HEK293 (cell line): Measurements from ENCODE around the gene ZNF699.
A peak's percentile ranks its signal among the peaks of the same experiment; 100 is the strongest.

Experiments used
- CTCF ChIA-PET: fragments of 350-600 bp; formaldehyde crosslinking; extraction: SDS; loops from one replicate; lab custom pipeline; 2021; ENCODE audit warnings: antibody characterized with exemption; lab: Yijun Ruan, JAX
- POLR2A ChIA-PET: fragments of 300-600 bp; formaldehyde crosslinking; extraction: SDS; loops from one replicate; lab custom pipeline; 2020; ENCODE audit warnings: antibody characterized with exemption, inconsistent platforms; lab: Yijun Ruan, JAX
- H3K27ac ChIP-seq: fragments of 200-500 bp; sonication (Bioruptor generic); 2 replicates; pipeline ENCODE4 v1.5.1; 2014; ENCODE audit warnings: low read depth, low read length, control low read depth, inconsistent platforms; ENCODE audit errors: extremely low read depth
- H3K36me3 ChIP-seq, 2 experiments: fragments of 200-500 bp in 1 of 2; sonication (Bioruptor generic) in 1 of 2; 1 replicate in 1 of 2; 2 replicates in 1 of 2; pipeline ENCODE4 v1.5.1; 2014 to 2017; ENCODE audit warnings: inconsistent platforms in 2 of 2, low read length in 2 of 2; ENCODE audit not compliant: control insufficient read depth in 2 of 2, insufficient read depth in 1 of 2
- H3K4me1 ChIP-seq: fragments of 200-500 bp; sonication (Bioruptor generic); 2 replicates; pipeline ENCODE4 v1.5.1; 2014; ENCODE audit warnings: mild to moderate bottlenecking, low read length, inconsistent platforms; ENCODE audit not compliant: control insufficient read depth, insufficient read depth
- H3K4me3 ChIP-seq: 2 replicates; pipeline ENCODE4 v1.5.1; 2011; ENCODE audit warnings: low read depth, mild to moderate bottlenecking, control low read depth, low read length, moderate library complexity
- H3K9me3 ChIP-seq: fragments of 200-500 bp; sonication (Bioruptor generic); 2 replicates; pipeline ENCODE4 v1.5.1; 2014; ENCODE audit warnings: low read depth, low read length, inconsistent platforms; ENCODE audit not compliant: control insufficient read depth, insufficient read depth
- EGR2 ChIP-seq: fragments of 450-650 bp; formaldehyde crosslinking; IDR thresholded peaks from 2 replicates; pipeline ENCODE4 v1.5.1; 2016; ENCODE audit warnings: low read depth, missing biosample characterization, missing genetic modification characterization
- REPIN1 ChIP-seq: fragments of 450-650 bp; formaldehyde crosslinking; IDR thresholded peaks from 2 replicates; pipeline ENCODE4 v1.5.1; 2017; ENCODE audit warnings: missing biosample characterization, missing genetic modification characterization, low read depth
- SALL2 ChIP-seq: fragments of 450-650 bp; formaldehyde crosslinking; IDR thresholded peaks from 2 replicates; pipeline ENCODE4 v1.5.0; 2017; ENCODE audit warnings: missing biosample characterization, mild to moderate bottlenecking, missing genetic modification characterization, borderline replicate concordance
- SETDB1 ChIP-seq: IDR thresholded peaks from one replicate; pipeline ENCODE4 v1.6.1; 2017; ENCODE audit warnings: mild to moderate bottlenecking, low read length, moderate library complexity, mixed read lengths; ENCODE audit not compliant: insufficient read length
- ZBTB17 ChIP-seq: fragments of 450-650 bp; formaldehyde crosslinking; IDR thresholded peaks from 2 replicates; pipeline ENCODE4 v1.5.1; 2016; ENCODE audit warnings: missing biosample characterization, missing genetic modification characterization
- ZBTB8A ChIP-seq: fragments of 450-650 bp; formaldehyde crosslinking; IDR thresholded peaks from 2 replicates; pipeline ENCODE4 v1.5.1; 2016; ENCODE audit warnings: missing biosample characterization, missing genetic modification characterization
- ZNF133 ChIP-seq: fragments of 450-650 bp; formaldehyde crosslinking; IDR thresholded peaks from 2 replicates; pipeline ENCODE4 v1.5.1; 2016; ENCODE audit warnings: missing biosample characterization, missing genetic modification characterization
- ZNF19 ChIP-seq: fragments of 450-650 bp; formaldehyde crosslinking; IDR thresholded peaks from 2 replicates; pipeline ENCODE4; 2016; ENCODE audit warnings: missing biosample characterization, missing genetic modification characterization, low read depth
- ZNF544 ChIP-seq: fragments of 450-650 bp; formaldehyde crosslinking; IDR thresholded peaks from 2 replicates; pipeline ENCODE4 v1.5.0; 2017; ENCODE audit warnings: missing biosample characterization, missing genetic modification characterization
- ZNF670 ChIP-seq: fragments of 450-650 bp; formaldehyde crosslinking; IDR thresholded peaks from 2 replicates; pipeline ENCODE4 v1.5.1; 2016; ENCODE audit warnings: missing biosample characterization, missing genetic modification characterization, low read depth
- ZNF791 ChIP-seq: fragments of 450-650 bp; formaldehyde crosslinking; IDR thresholded peaks from 2 replicates; pipeline ENCODE4 v1.5.1; 2016; ENCODE audit warnings: missing biosample characterization, missing genetic modification characterization
- ZSCAN23 ChIP-seq: fragments of 450-650 bp; formaldehyde crosslinking; IDR thresholded peaks from 2 replicates; pipeline ENCODE4 v1.5.1; 2016; ENCODE audit warnings: missing biosample characterization, missing genetic modification characterization
- TF ChIP-seq, protein P1 (sequence below): fragments of 450-650 bp; formaldehyde crosslinking; IDR thresholded peaks from 2 replicates; pipeline ENCODE4 v1.5.1; 2017; ENCODE audit warnings: missing biosample characterization, missing genetic modification characterization
- TF ChIP-seq, protein P2 (sequence below): fragments of 450-650 bp; formaldehyde crosslinking; IDR thresholded peaks from 2 replicates; pipeline ENCODE4 v1.5.1; 2016; ENCODE audit warnings: missing biosample characterization, missing genetic modification characterization, borderline replicate concordance
- TF ChIP-seq, protein P3 (sequence below): fragments of 450-650 bp; formaldehyde crosslinking; IDR thresholded peaks from 2 replicates; pipeline ENCODE4 v1.5.1; 2016; ENCODE audit warnings: missing biosample characterization, missing genetic modification characterization

The ZNF699 gene

DNA sequence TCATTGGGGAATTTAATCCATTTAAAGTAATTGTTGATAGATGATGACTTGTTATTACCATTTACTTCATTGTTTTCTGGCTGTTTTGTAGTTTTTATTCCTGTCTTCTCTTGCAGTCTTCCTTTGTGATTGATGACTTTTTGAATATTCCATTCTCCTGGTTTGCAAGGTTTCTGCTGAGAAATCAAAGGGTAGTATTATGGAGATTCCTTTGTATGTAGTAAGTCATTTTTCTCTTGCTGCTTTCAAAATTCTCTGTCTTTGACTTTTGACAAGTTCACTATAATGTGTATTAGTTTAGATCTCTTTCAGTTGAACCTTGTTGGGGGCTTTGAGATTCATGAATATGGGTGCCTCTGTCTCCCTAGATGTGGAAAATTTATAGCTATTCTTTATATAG, 20.4 kb upstream of the ZNF699 start:
- H3K4me1 ChIP-seq: no peaks in the 10 kb centered on the region
- ChIA-PET POLR2A (no interaction called here), CTCF (interaction anchor here (0.5 kb wide), 1 partner anchor 676 kb away, joined by 3 read pairs; no protein-coding TSS in a partner anchor)
- peaks cover 2% of the 10 kb centered on the region; the same call in 1 of the 2 replicates for H3K9me3 ChIP-seq
- TF ChIP-seq ZNF133 (tag by site-specific recombination) (no peak), SETDB1 (peak; percentile 86), ZNF670 (tag by site-specific recombination) (no peak), ZNF791 (tag by site-specific recombination) (peak; percentile 98)
- peaks cover 37 to 69% of the 10 kb centered on the region in 2 experiments for H3K36me3 ChIP-seq
- H3K4me3 ChIP-seq: no peak overlapping the region
- no peak overlapping the region for H3K27ac ChIP-seq

- peaks cover 17 to 31% of the 10 kb centered on the region in 2 experiments for H3K36me3 ChIP-seq
- POLR2A ChIA-PET: interaction anchor here (1.0 to 1.1 kb wide), 2 partner anchors 111 to 444 kb away, joined by 4 read pairs; partner anchors contain the start of gene ZNF266
- H3K27ac ChIP-seq: peak overlapping the region; percentile 41; the same call in 1 of the 2 replicates
- H3K9me3 ChIP-seq: peaks cover 3% of the 10 kb centered on the region; the same call in 1 of the 2 replicates
- H3K4me1 ChIP-seq: no peaks in the 10 kb centered on the region
- peak overlapping the region; percentile 81 for H3K4me3 ChIP-seq
- no peak for TF ChIP-seq ZNF19 (tag by site-specific recombination)
- CTCF ChIA-PET: no interaction called here
These were observed 14.9 kb upstream of the ZNF699 start for GRCh38 chr19:9324584-9324962.

DNA sequence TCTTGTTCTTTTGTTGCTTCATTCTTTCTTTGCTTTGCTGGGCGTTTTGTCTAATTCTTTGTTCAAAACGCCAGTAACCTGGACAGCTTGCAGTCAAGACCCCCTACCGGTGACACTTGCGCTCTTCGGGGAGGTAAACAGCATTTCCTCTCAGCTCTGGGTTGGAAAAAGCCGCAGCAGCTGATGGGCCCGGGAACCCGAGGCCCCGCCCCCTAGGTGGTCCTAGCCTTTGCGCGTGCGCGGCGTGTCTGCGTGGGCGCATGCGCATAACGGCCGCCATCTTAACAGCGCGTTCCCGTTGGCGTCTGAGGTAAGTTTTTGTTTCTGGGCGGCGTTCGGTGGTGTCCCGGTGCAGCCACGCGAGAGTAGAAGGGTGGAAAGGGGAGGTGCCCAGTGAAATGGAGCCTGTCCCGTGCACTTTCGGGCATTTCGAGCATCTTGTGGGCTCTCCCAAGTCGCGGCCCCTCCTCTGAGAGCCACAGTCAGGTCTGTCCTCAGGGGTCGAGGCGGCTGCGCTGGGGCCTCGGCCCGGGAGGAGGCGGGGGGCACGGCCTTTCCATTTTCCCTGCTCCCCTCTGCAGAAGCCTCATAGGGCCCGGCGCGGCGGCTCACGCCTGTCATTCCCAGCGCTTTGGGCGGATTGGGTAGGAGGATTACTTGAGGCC, 14.4 kb upstream of the ZNF699 start, which contains the start of gene ZNF559:
Gene ZNF559 (plus strand): TSS at position 261 of the 665 bp plus-strand sequence. CDS start 14,371 bp downstream, outside the sequence.
- H3K9me3 ChIP-seq: peaks cover 3% of the 10 kb centered on the region; the same call in 1 of the 2 replicates
- peak within 1 kb of the TSS; percentile 81 for H3K4me3 ChIP-seq
- ChIA-PET POLR2A (interaction anchor here (0.8 to 1.1 kb wide), 3 partner anchors 15 to 445 kb away, joined by 3 to 4 read pairs (median 4); partner anchors contain the start of gene ZNF266), CTCF (interaction anchor here (0.9 to 1.3 kb wide), 4 partner anchors 12 to 263 kb away, joined by 3 to 5 read pairs (median 4); partner anchors contain the start of gene ZNF699)
- H3K36me3 ChIP-seq: peaks cover 17 to 29% of the 10 kb centered on the region in 2 experiments
- H3K27ac ChIP-seq: peak within 1 kb of the TSS; percentile 41; the same call in 1 of the 2 replicates
- H3K4me1 ChIP-seq: no peaks in the 10 kb centered on the region
- TF ChIP-seq, protein P1, sequence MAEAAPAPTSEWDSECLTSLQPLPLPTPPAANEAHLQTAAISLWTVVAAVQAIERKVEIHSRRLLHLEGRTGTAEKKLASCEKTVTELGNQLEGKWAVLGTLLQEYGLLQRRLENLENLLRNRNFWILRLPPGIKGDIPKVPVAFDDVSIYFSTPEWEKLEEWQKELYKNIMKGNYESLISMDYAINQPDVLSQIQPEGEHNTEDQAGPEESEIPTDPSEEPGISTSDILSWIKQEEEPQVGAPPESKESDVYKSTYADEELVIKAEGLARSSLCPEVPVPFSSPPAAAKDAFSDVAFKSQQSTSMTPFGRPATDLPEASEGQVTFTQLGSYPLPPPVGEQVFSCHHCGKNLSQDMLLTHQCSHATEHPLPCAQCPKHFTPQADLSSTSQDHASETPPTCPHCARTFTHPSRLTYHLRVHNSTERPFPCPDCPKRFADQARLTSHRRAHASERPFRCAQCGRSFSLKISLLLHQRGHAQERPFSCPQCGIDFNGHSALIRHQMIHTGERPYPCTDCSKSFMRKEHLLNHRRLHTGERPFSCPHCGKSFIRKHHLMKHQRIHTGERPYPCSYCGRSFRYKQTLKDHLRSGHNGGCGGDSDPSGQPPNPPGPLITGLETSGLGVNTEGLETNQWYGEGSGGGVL (tag by site-specific recombination): no peak
- TF ChIP-seq, protein P2, sequence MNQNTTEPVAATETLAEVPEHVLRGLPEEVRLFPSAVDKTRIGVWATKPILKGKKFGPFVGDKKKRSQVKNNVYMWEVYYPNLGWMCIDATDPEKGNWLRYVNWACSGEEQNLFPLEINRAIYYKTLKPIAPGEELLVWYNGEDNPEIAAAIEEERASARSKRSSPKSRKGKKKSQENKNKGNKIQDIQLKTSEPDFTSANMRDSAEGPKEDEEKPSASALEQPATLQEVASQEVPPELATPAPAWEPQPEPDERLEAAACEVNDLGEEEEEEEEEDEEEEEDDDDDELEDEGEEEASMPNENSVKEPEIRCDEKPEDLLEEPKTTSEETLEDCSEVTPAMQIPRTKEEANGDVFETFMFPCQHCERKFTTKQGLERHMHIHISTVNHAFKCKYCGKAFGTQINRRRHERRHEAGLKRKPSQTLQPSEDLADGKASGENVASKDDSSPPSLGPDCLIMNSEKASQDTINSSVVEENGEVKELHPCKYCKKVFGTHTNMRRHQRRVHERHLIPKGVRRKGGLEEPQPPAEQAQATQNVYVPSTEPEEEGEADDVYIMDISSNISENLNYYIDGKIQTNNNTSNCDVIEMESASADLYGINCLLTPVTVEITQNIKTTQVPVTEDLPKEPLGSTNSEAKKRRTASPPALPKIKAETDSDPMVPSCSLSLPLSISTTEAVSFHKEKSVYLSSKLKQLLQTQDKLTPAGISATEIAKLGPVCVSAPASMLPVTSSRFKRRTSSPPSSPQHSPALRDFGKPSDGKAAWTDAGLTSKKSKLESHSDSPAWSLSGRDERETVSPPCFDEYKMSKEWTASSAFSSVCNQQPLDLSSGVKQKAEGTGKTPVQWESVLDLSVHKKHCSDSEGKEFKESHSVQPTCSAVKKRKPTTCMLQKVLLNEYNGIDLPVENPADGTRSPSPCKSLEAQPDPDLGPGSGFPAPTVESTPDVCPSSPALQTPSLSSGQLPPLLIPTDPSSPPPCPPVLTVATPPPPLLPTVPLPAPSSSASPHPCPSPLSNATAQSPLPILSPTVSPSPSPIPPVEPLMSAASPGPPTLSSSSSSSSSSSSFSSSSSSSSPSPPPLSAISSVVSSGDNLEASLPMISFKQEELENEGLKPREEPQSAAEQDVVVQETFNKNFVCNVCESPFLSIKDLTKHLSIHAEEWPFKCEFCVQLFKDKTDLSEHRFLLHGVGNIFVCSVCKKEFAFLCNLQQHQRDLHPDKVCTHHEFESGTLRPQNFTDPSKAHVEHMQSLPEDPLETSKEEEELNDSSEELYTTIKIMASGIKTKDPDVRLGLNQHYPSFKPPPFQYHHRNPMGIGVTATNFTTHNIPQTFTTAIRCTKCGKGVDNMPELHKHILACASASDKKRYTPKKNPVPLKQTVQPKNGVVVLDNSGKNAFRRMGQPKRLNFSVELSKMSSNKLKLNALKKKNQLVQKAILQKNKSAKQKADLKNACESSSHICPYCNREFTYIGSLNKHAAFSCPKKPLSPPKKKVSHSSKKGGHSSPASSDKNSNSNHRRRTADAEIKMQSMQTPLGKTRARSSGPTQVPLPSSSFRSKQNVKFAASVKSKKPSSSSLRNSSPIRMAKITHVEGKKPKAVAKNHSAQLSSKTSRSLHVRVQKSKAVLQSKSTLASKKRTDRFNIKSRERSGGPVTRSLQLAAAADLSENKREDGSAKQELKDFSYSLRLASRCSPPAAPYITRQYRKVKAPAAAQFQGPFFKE: no peak
- TF ChIP-seq ZBTB17: peak; percentile 63
- TF ChIP-seq, protein P3, sequence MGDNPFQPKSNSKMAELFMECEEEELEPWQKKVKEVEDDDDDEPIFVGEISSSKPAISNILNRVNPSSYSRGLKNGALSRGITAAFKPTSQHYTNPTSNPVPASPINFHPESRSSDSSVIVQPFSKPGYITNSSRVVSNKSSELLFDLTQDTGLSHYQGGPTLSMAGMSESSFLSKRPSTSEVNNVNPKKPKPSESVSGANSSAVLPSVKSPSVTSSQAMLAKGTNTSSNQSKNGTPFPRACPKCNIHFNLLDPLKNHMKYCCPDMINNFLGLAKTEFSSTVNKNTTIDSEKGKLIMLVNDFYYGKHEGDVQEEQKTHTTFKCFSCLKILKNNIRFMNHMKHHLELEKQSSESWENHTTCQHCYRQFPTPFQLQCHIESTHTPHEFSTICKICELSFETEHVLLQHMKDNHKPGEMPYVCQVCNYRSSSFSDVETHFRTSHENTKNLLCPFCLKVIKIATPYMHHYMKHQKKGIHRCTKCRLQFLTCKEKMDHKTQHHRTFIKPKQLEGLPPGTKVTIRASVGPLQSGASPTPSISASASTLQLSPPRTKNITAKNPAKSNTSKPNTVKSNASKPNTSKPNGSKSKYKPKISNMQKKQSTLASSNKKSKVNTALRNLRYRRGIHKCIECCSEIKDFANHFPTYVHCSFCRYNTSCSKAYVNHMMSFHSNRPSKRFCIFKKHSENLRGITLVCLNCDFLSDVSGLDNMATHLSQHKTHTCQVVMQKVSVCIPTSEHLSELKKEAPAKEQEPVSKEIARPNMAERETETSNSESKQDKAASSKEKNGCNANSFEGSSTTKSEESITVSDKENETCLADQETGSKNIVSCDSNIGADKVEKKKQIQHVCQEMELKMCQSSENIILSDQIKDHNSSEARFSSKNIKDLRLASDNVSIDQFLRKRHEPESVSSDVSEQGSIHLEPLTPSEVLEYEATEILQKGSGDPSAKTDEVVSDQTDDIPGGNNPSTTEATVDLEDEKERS: 0 out of 2 replicates have a peak, but pooled peaks have one; percentile 32
- TF ChIP-seq ZBTB8A (tag by site-specific recombination): peak; percentile 73
- no peak for TF ChIP-seq SALL2 (tag by site-specific recombination)
- no peak for TF ChIP-seq ZNF544
- TF ChIP-seq REPIN1: no peak
- 0 out of 2 replicates have a peak, but pooled peaks have one; percentile 32 for TF ChIP-seq EGR2 (tag by site-specific recombination)
- no peak for TF ChIP-seq ZSCAN23
